ENCODE measurements around the gene ZKSCAN3.
A peak's percentile ranks its signal among the peaks of the same experiment; 100 is the strongest.

Gene ZKSCAN3

DNA sequence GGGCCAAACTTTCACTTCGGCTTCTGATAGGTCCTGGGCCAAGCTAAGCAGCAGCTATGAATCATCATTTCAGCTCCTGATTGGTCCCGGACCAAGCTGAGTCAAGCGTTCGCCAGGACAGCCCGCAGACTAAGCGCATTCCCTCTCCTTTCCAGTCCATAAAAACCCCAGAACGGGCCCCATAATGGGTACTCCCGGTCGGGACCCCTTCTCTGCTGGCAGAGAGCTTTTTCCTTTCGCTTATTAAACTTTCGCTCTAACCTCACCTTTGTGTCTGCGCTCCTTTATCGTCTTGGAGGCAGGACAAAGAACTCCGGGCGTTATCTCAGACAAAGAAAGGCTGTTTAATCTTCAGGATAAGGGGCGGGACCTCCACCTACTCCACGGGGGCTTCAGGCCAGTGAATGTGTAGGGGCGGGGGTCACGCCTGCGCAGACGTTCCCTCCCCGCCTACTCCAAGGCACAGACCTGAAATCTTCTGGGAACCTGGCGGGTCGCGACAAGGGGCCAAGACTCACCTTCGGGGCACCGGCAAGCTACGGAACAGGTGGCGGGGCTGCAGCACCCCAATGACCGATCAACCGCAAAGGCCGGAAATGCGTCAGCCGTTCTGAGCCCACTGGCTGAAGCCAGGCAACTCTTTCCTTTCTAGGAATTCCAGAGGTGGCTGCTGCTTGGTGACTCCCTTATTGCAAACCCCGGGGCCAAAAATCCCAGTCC lies 14.0 kb upstream of the ZKSCAN3 start, which contains the start of gene ZSCAN31:
ZSCAN31 (minus strand) TSS at position 585 of the 720 bp plus-strand sequence. CDS start 6,465 bp downstream, outside the sequence.
- peak within 1 kb of the TSS; percentile 53 for H3K27ac ChIP-seq
- TF ChIP-seq, protein P1, sequence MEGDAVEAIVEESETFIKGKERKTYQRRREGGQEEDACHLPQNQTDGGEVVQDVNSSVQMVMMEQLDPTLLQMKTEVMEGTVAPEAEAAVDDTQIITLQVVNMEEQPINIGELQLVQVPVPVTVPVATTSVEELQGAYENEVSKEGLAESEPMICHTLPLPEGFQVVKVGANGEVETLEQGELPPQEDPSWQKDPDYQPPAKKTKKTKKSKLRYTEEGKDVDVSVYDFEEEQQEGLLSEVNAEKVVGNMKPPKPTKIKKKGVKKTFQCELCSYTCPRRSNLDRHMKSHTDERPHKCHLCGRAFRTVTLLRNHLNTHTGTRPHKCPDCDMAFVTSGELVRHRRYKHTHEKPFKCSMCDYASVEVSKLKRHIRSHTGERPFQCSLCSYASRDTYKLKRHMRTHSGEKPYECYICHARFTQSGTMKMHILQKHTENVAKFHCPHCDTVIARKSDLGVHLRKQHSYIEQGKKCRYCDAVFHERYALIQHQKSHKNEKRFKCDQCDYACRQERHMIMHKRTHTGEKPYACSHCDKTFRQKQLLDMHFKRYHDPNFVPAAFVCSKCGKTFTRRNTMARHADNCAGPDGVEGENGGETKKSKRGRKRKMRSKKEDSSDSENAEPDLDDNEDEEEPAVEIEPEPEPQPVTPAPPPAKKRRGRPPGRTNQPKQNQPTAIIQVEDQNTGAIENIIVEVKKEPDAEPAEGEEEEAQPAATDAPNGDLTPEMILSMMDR (conservative IDR thresholded peaks at IDR 0.05) = no peak
- no peak for TF ChIP-seq ZFX (IDR thresholded peaks at IDR 0.05)

DNA sequence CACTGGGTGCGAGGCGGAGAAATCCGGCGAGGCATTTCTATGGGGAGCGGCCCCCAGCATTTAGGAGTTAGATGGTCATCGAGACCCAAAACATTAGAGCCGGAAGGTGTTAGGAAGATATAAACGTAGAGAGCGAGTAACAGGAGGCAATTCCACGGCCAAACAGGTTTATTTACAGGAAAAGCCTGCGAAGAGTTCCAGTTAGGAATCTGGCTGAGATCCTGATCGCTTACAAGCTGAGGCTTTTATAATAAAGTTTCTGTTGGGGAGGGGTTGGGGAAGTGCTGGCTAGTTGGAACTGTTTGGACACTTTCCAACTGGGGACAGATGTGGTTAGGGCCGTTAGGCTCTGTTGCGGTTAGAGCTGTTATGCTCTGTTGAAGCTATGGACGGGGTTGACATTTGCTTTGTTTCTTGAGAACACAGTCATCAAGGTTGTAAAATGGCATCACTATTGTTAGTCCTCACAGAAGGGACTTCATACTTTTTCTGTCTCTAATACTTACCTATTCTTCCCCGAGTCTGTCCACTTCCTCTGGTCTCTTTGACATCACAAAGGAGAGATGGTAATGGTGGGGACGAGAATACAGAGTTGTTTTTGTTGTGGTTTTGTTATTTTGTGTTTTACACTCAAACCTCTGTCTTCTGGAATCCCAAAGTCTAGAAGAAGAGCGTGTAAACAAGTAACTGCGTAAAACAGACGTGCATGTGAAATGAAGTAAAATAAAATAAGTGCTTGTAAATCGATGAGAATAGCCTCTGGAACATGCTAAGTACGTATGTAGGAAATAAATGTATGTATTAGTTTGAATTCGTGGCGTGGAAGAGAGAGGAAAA lies 13.2 kb upstream of the ZKSCAN3 start:
- H3K27ac ChIP-seq = peak overlapping the region; percentile 53
- TF ChIP-seq ZFX (IDR thresholded peaks at IDR 0.05) = no peak
- TF ChIP-seq, protein P1 (conservative IDR thresholded peaks at IDR 0.05) = no peak

DNA sequence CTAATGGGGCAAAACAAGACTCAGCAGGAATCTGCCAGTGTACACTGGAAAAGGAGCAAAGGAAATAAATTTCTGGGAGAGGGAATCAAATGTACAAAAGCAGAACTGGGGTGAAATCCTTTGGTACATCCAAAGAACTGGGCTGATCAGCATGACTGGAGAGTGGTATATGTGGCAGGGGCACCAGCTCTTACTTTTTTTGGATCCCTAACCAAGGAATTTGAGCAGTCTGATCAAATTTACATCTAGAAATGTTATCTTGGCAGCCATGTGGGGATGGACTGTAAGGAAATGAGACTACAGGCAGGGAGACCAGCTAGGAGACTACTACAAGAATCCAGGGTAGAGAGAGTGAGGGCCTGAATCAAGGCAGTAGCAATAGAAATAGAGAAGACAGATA lies 12.6 kb upstream of the ZKSCAN3 start:
- TF ChIP-seq ZFX (IDR thresholded peaks at IDR 0.05) = no peak
- TF ChIP-seq, protein P1 (conservative IDR thresholded peaks at IDR 0.05) = no peak
- H3K27ac ChIP-seq = no peak overlapping the region

DNA sequence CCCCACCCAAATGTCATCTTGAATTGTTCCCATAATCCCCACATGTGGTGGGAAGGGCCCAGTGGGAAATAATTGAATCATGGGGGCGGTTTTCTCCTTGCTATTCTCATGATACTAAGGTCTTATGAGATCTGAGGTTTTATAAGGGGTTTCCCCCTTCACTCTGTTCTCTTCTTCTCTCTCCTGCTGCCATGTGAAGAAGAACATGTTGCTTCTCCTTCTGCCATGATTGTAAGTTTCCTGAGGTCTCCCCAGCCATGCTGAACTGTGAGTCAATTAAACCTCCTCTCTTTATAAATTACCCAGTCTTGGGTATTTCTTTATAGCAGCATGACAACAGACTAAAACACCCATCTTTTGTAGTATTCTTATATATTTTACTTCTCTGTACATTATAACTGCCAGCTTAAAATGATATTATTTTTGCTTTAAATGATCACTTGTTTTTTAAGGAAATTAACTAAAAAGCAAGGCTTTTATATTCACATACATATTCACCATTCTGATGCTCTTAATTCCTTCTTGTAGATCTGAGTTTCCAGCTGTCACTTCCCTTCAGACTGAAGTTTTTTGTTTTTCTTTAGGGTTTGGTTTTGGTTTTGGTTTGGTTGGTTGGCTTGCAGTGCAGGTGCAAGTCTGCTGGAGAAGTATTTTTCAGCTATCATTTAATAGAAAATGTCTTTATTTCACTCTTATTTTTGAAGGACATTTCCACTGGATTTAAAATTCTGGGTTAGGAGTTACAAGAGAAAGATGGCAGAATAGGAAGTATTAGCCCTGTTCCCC lies 9.2 kb upstream of the ZKSCAN3 start:
- H3K27ac ChIP-seq = no peak overlapping the region
- no peak for TF ChIP-seq ZFX (IDR thresholded peaks at IDR 0.05)
- TF ChIP-seq, protein P1 (conservative IDR thresholded peaks at IDR 0.05) = no peak

DNA sequence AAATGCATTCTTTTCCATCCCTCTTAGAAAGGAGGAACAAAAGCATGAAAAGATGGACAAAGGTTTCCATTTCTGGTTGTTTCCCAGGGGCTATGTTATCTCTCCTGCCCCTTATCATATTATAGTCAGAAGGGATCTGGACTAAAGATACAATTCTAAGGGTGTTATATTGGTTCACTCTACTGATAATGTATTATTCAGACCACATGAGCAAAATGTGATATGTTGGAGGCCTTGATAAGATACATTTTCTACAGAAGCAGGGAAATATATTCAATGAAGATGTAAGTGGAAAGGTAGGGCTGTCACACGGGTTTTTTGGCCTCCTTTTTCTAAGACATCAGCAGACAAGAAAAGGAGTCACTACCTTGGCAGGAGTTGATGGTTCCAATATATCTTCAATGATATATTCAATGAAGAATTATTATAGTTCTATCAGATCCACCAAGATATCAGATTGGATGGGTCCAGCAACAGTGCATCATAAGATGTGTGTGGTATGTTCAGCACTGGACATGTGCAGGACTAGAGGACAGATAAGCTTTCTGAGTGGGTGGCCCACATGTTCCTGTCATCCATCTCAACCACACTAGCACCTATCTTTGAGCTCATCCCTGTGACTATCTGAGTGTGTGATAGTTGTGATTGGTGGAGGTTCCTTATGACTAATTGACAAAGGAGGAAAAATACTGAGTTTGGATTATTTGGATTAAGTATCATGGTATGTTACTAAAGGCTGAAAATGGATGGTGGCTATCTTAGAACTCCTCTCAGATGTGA lies 5.7 kb upstream of the ZKSCAN3 start:
- TF ChIP-seq ZFX (IDR thresholded peaks at IDR 0.05) = no peak
- TF ChIP-seq, protein P1 (conservative IDR thresholded peaks at IDR 0.05) = no peak
- H3K27ac ChIP-seq = no peak overlapping the region

DNA sequence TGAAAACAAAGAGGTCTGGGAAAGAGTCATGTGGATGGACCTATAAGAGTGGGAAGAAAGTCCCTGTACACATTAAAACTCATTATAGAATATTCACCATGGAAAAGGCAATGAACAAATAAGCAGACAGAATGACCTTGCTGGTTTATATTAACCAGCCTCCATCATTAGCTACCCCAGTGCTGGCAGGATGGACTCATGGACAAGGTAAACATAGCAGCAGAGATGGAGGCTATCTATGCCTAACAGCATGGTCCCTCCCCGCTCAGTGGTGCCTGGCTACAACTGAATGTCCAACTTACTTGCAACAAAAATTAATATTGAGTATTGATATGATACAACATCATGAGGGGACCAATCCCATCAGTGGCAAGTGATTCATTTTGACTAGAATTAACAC lies 4.5 kb upstream of the ZKSCAN3 start:
- TF ChIP-seq, protein P1 (conservative IDR thresholded peaks at IDR 0.05) = no peak
- TF ChIP-seq ZFX (IDR thresholded peaks at IDR 0.05) = no peak
- no peak overlapping the region for H3K27ac ChIP-seq
